WTC11 (cell line): Measurements from ENCODE around the gene CFI. TPM values are rescaled to one million over a fixed set of nuclear protein-coding genes. Genes with fewer than 3 reads are reported as not detected.

ENCODE experiments used
- ATAC-seq: fragments of 200-7000 bp; cut with Tn5 transposase; 2 replicates; pipeline ENCODE4 v1.10.0; 2021; ENCODE audit warnings: mild to moderate bottlenecking, moderate library complexity
- CTCF ChIA-PET: fragments of 300-600 bp; sonication (Branson Sonifier 250); formaldehyde crosslinking; loops from one replicate; lab custom pipeline; 2021; ENCODE audit warnings: antibody characterized with exemption; lab: Charles Lee
- POLR2A ChIA-PET: fragments of 350-600 bp; sonication (Branson Sonifier 250); formaldehyde crosslinking; loops from one replicate; lab custom pipeline; 2021; ENCODE audit warnings: antibody characterized with exemption; lab: Charles Lee
- DNase-seq: peaks from one replicate; pipeline ENCODE4 v3.0.0; 2021; ENCODE audit warnings: low spot score
- H3K27ac Mint-ChIP-seq: 2 replicates; pipeline ENCODE4 v1.8.0; 2021; ENCODE audit warnings: mixed read lengths
- H3K27me3 Mint-ChIP-seq: 2 replicates; pipeline ENCODE4 v1.8.0; 2021; ENCODE audit warnings: low read depth, mild to moderate bottlenecking, moderate library complexity, mixed read lengths
- H3K36me3 Mint-ChIP-seq: 2 replicates; pipeline ENCODE4 v1.8.0; 2021; ENCODE audit warnings: mixed read lengths
- H3K4me1 Mint-ChIP-seq: 2 replicates; pipeline ENCODE4 v1.8.0; 2022; ENCODE audit warnings: mixed read lengths
- H3K4me3 Mint-ChIP-seq: 2 replicates; pipeline ENCODE4 v1.8.0; 2021; ENCODE audit warnings: mild to moderate bottlenecking, moderate library complexity, mixed read lengths
- H3K9me3 Mint-ChIP-seq: 2 replicates; pipeline ENCODE4 v1.8.0; 2021; ENCODE audit warnings: mixed read lengths
- AFF4 ChIP-seq: sonication (generic); formaldehyde crosslinking; IDR thresholded peaks from 2 replicates; pipeline ENCODE4 v1.8.1; 2023; ENCODE audit warnings: mild to moderate bottlenecking, missing genetic modification reagents, borderline replicate concordance
- ATF1 ChIP-seq: sonication (generic); formaldehyde crosslinking; IDR thresholded peaks from 2 replicates; pipeline ENCODE4 v1.8.1; 2023; ENCODE audit warnings: mild to moderate bottlenecking, moderate library complexity, missing genetic modification reagents
- CDX4 ChIP-seq: fragments of 250-450 bp; sonication (Bioruptor Pico); IDR thresholded peaks from 2 replicates; pipeline ENCODE4 v1.9.0; 2021; ENCODE audit warnings: moderate library complexity, mild to moderate bottlenecking, inconsistent platforms, borderline replicate concordance
- CREB1 ChIP-seq: sonication (generic); formaldehyde crosslinking; IDR thresholded peaks from 2 replicates; pipeline ENCODE4 v1.8.0; 2023; ENCODE audit warnings: mild to moderate bottlenecking, missing genetic modification reagents
- E2F5 ChIP-seq: sonication (generic); formaldehyde crosslinking; IDR thresholded peaks from 2 replicates; pipeline ENCODE4 v1.8.1; 2022; ENCODE audit warnings: mild to moderate bottlenecking, moderate library complexity, missing genetic modification reagents
- EMX1 ChIP-seq: fragments of 250-450 bp; sonication (Bioruptor Pico); IDR thresholded peaks from 2 replicates; pipeline ENCODE4 v1.8.0; 2021; ENCODE audit warnings: mild to moderate bottlenecking
- ETV6 ChIP-seq: sonication (generic); formaldehyde crosslinking; IDR thresholded peaks from 2 replicates; pipeline ENCODE4 v1.8.1; 2022; ENCODE audit warnings: mild to moderate bottlenecking, missing genetic modification reagents
- FOXP1 ChIP-seq: sonication (generic); formaldehyde crosslinking; IDR thresholded peaks from 2 replicates; pipeline ENCODE4 v1.8.0; 2022; ENCODE audit warnings: missing genetic modification reagents, mild to moderate bottlenecking, moderate library complexity, borderline replicate concordance
- FOXP4 ChIP-seq: sonication (generic); formaldehyde crosslinking; IDR thresholded peaks from 2 replicates; pipeline ENCODE4 v1.8.0; 2022; ENCODE audit warnings: mild to moderate bottlenecking, missing genetic modification reagents
- HMGA2 ChIP-seq: fragments of 250-450 bp; sonication (Bioruptor Pico); IDR thresholded peaks from 2 replicates; pipeline ENCODE4 v1.4.0; 2021; ENCODE audit warnings: mild to moderate bottlenecking, moderate library complexity
- JAZF1 ChIP-seq: fragments of 250-450 bp; sonication (Bioruptor Pico); IDR thresholded peaks from 2 replicates; pipeline ENCODE4 v1.9.0; 2021; ENCODE audit warnings: moderate library complexity, mild to moderate bottlenecking, inconsistent platforms
- MXD4 ChIP-seq: fragments of 250-450 bp; sonication (Bioruptor Pico); IDR thresholded peaks from 2 replicates; pipeline ENCODE4 v1.8.0; 2021; ENCODE audit warnings: mild to moderate bottlenecking, moderate library complexity, borderline replicate concordance
- PRDM15 ChIP-seq: sonication (generic); formaldehyde crosslinking; IDR thresholded peaks from 2 replicates; pipeline ENCODE4 v1.8.0; 2022; ENCODE audit warnings: missing genetic modification reagents
- SMAD4 ChIP-seq: sonication (generic); formaldehyde crosslinking; IDR thresholded peaks from 2 replicates; pipeline ENCODE4 v1.8.0; 2022; ENCODE audit warnings: mild to moderate bottlenecking, missing genetic modification reagents
- TEAD4 ChIP-seq: sonication (generic); formaldehyde crosslinking; IDR thresholded peaks from 2 replicates; pipeline ENCODE4 v1.8.0; 2022; ENCODE audit warnings: mild to moderate bottlenecking, missing genetic modification reagents
- USF1 ChIP-seq: sonication (generic); formaldehyde crosslinking; IDR thresholded peaks from 2 replicates; pipeline ENCODE4 v1.8.0; 2022; ENCODE audit warnings: mild to moderate bottlenecking, missing genetic modification reagents
- ZBTB21 ChIP-seq: sonication (generic); formaldehyde crosslinking; IDR thresholded peaks from 2 replicates; pipeline ENCODE4 v1.8.1; 2023; ENCODE audit warnings: mild to moderate bottlenecking, missing genetic modification reagents, borderline replicate concordance
- ZNF138 ChIP-seq: sonication (generic); formaldehyde crosslinking; conservative IDR thresholded peaks from 2 replicates; pipeline ENCODE4 v1.8.1; 2022; ENCODE audit warnings: mild to moderate bottlenecking, moderate library complexity, missing genetic modification reagents
- ZNF232 ChIP-seq: sonication (generic); formaldehyde crosslinking; IDR thresholded peaks from 2 replicates; pipeline ENCODE4 v1.8.0; 2022; ENCODE audit warnings: mild to moderate bottlenecking, missing genetic modification reagents
- ZNF416 ChIP-seq: fragments of 250-450 bp; sonication (Bioruptor Pico); IDR thresholded peaks from 2 replicates; pipeline ENCODE4 v1.9.0; 2021; ENCODE audit warnings: mild to moderate bottlenecking, inconsistent platforms
- total RNA-seq: library from RNA; stranded (reverse); gene quantifications from 3 replicates; pipeline ENCODE4 v1.2.3, GENCODE V29; 2021

The CFI gene
- total RNA-seq, 1 experiment from 2014 or later, result not detected

GRCh38 chr4:109708990-109709389, 92.8 kb downstream of the CFI start (continued):
- TF ChIP-seq EMX1 (CRISPR knock-in tag) (no peak), ETV6 (CRISPR knock-in tag) (no peak), AFF4 (no peak), TEAD4 (CRISPR knock-in tag) (no peak), MXD4 (CRISPR knock-in tag) (no peak), USF1 (CRISPR knock-in tag) (no peak), JAZF1 (CRISPR knock-in tag) (no peak), CDX4 (CRISPR knock-in tag) (no peak)
- TF ChIP-seq, all 79 proteins: peak for 0

GRCh38 chr4:109708435-109708834, 93.4 kb downstream of the CFI start:
- no peak for ATAC-seq
- CTCF ChIA-PET, result no interaction called here

More at GRCh38 chr4:109708435-109708834, 93.4 kb downstream of the CFI start:
- Mint-ChIP-seq H3K36me3 (peaks cover 18% of the 10 kb centered on the region), H3K27me3 (no peaks in the 10 kb centered on the region), H3K27ac (0 out of 2 replicates have a peak overlapping the region, but pooled peaks have one; percentile 68), H3K4me3 (no peak overlapping the region), H3K9me3 (no peaks in the 10 kb centered on the region), H3K4me1 (peaks cover 4% of the 10 kb centered on the region)
- DNase-seq, result no peak
- TF ChIP-seq E2F5 (CRISPR knock-in tag) (no peak), FOXP1 (CRISPR knock-in tag) (no peak), ZNF416 (no peak), ZNF138 (CRISPR knock-in tag) (no peak), ZNF232 (no peak), ATF1 (CRISPR knock-in tag) (no peak), ZBTB21 (no peak), SMAD4 (no peak), PRDM15 (CRISPR knock-in tag) (no peak), HMGA2 (CRISPR knock-in tag) (no peak), FOXP4 (CRISPR knock-in tag) (no peak), TEAD4 (CRISPR knock-in tag) (no peak), CREB1 (CRISPR knock-in tag) (no peak)
- POLR2A ChIA-PET, result no interaction called here
